Retinal pigment epithelial cell (primary cell): ENCODE measurements around the gene CTNNAL1.
"Not testable (repeated sequence)": the region's sequence is repeated elsewhere in the genome, so short reads cannot be mapped to it uniquely, and the experiment has no call there.

Experiments
- DNase-seq: peaks from one replicate; pipeline ENCODE4 v3.0.0-alpha.2; 2010; ENCODE audit warnings: low read depth
- H3K4me3 ChIP-seq: 2 replicates; pipeline ENCODE4 v1.5.1; 2011; ENCODE audit warnings: mild to moderate bottlenecking, low read length, control low read depth, moderate library complexity
- TF ChIP-seq, protein P1 (sequence below): conservative IDR thresholded peaks from 2 replicates; pipeline ENCODE4 v1.5.1; 2011; ENCODE audit warnings: low read depth, low read length, control low read depth, inconsistent platforms

CTNNAL1 gene

DNA sequence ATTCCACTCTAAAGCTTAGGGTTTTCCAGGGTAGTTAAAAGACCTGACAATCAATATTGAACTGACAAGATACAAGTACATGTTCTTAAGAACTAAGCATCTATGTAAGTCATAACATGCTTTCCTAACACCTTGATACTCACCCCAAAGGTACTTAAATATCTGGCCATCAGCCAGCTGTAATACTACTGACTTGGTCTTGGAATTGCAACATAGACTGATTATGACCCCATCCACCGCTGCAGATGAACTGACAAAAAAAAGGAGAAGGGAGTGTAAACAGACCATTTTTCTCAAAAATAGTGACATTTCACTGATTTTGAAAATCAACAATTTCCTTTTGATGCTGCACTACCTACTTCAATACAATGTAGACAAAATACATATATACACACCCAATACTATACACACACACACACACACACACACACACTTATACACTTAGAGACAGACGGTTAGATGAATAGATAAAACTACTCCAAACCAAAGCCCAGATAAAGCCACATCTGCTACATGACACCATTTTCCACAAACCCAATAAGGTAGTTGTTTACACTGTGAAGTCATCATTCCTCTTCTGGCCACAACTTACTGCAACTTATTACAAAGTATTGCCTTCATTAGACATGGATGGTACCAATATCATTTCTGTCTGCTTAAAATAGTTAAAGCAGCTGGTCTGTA lies 109.7 kb downstream of the CTNNAL1 start:
- no peak overlapping the region for H3K4me3 ChIP-seq
- no peak for DNase-seq
- TF ChIP-seq, protein P1, sequence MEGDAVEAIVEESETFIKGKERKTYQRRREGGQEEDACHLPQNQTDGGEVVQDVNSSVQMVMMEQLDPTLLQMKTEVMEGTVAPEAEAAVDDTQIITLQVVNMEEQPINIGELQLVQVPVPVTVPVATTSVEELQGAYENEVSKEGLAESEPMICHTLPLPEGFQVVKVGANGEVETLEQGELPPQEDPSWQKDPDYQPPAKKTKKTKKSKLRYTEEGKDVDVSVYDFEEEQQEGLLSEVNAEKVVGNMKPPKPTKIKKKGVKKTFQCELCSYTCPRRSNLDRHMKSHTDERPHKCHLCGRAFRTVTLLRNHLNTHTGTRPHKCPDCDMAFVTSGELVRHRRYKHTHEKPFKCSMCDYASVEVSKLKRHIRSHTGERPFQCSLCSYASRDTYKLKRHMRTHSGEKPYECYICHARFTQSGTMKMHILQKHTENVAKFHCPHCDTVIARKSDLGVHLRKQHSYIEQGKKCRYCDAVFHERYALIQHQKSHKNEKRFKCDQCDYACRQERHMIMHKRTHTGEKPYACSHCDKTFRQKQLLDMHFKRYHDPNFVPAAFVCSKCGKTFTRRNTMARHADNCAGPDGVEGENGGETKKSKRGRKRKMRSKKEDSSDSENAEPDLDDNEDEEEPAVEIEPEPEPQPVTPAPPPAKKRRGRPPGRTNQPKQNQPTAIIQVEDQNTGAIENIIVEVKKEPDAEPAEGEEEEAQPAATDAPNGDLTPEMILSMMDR = no peak

DNA sequence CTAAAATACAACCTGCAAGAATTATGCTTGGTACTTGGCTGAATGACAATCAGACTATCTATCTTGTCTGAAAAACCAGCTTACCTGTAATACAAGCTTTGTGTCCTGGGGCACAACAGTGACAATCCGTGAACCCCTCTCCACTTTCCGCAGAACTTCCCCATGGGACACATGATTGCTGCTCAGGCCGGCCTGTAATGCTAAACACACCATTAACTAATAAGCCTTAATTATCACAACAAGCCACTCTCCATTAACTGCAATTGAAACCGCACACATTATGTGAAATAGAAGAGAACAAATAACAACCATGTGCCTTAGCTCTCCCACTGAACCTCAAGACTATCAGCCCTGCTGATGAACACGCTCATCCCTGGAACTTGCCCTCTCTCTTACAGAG lies 113.1 kb downstream of the CTNNAL1 start:
- no peak overlapping the region for H3K4me3 ChIP-seq
- no peak for DNase-seq
- TF ChIP-seq, protein P1 = no peak

GRCh38 chr9:108899023-108899695 lies 114.1 kb downstream of the CTNNAL1 start:
- DNase-seq, H3K4me3 ChIP-seq: not testable (repeated sequence)

GRCh38 chr9:108897324-108898096 lies 115.8 kb downstream of the CTNNAL1 start:
- no peak for DNase-seq
- no peak overlapping the region for H3K4me3 ChIP-seq
- TF ChIP-seq, protein P1 = no peak

- DNase-seq = no peak
- TF ChIP-seq, protein P1 = no peak
- no peak overlapping the region for H3K4me3 ChIP-seq
These were observed 118.9 kb downstream of the CTNNAL1 start for GRCh38 chr9:108894225-108894997.
